ENCODE measurements around the gene WARS2. TPM values are rescaled to one million over a fixed set of nuclear protein-coding genes. Genes with fewer than 3 reads are reported as not detected.

The WARS2 gene
- total RNA-seq, 1 donor = 23.9 TPM

DNA sequence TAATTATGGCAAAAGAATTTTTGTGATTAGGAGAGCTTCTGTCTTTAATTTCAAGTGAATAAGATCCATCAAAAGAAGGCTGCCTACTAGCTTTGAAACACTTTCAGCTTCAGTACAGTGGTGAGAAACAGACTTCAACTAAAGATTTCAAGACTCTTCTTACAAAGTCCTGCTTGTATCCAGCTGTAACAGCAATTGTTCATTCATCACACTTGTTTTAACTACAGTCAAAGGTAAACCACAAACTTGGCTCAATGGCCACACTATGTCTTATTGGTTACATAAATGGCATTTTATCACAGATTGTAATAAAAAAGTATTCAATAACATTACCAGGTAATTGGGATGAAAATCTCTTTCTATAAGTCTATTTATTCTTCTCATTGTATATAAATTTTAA lies 59.2 kb downstream of the WARS2 start:
- Histone ChIP-seq H3K27ac (ENCODE audit: low read depth, low read length) (no peak overlapping the region), H3K27me3 (ENCODE audit: insufficient read depth, low read length) (no peaks in the 10 kb centered on the region), H3K9me3 (ENCODE audit: low read depth, low read length) (no peaks in the 10 kb centered on the region), H3K36me3 (ENCODE audit: insufficient read depth, low read length) (no peaks in the 10 kb centered on the region), H3K4me2 (ENCODE audit: insufficient read depth, low read length) (no peak overlapping the region), H3K4me3 (ENCODE audit: insufficient read depth, low read length) (no peak overlapping the region), H2AFZ (ENCODE audit: low read length) (no peak overlapping the region), H4K20me1 (ENCODE audit: insufficient read depth, low read length) (no peaks in the 10 kb centered on the region), H3K4me1 (ENCODE audit: insufficient read depth, low read length) (peaks cover 22% of the 10 kb centered on the region), H3K79me2 (ENCODE audit: insufficient read depth, low read length) (no peaks in the 10 kb centered on the region)
- TF ChIP-seq, protein P1, sequence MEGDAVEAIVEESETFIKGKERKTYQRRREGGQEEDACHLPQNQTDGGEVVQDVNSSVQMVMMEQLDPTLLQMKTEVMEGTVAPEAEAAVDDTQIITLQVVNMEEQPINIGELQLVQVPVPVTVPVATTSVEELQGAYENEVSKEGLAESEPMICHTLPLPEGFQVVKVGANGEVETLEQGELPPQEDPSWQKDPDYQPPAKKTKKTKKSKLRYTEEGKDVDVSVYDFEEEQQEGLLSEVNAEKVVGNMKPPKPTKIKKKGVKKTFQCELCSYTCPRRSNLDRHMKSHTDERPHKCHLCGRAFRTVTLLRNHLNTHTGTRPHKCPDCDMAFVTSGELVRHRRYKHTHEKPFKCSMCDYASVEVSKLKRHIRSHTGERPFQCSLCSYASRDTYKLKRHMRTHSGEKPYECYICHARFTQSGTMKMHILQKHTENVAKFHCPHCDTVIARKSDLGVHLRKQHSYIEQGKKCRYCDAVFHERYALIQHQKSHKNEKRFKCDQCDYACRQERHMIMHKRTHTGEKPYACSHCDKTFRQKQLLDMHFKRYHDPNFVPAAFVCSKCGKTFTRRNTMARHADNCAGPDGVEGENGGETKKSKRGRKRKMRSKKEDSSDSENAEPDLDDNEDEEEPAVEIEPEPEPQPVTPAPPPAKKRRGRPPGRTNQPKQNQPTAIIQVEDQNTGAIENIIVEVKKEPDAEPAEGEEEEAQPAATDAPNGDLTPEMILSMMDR (IDR thresholded peaks at IDR 0.05; ENCODE audit: extremely low read depth, low read depth, low read length) = no peak
- no peak for DNase-seq (ENCODE audit: insufficient read length, low spot score, missing footprints)

- Histone ChIP-seq H3K36me3 (ENCODE audit: insufficient read depth, low read length) (no peaks in the 10 kb centered on the region), H3K4me2 (ENCODE audit: insufficient read depth, low read length) (peak overlapping the region; percentile 77), H2AFZ (ENCODE audit: low read length) (no peak overlapping the region), H4K20me1 (ENCODE audit: insufficient read depth, low read length) (no peaks in the 10 kb centered on the region), H3K27me3 (ENCODE audit: insufficient read depth, low read length) (no peaks in the 10 kb centered on the region), H3K79me2 (ENCODE audit: insufficient read depth, low read length) (no peaks in the 10 kb centered on the region), H3K4me3 (ENCODE audit: insufficient read depth, low read length) (peak overlapping the region; percentile 56), H3K4me1 (ENCODE audit: insufficient read depth, low read length) (peaks cover 29% of the 10 kb centered on the region), H3K9me3 (ENCODE audit: low read depth, low read length) (no peaks in the 10 kb centered on the region), H3K27ac (ENCODE audit: low read depth, low read length) (peak overlapping the region; percentile 41)
- DNase-seq (ENCODE audit: insufficient read length, low spot score, missing footprints) = peak; percentile 42
- TF ChIP-seq, protein P1 (IDR thresholded peaks at IDR 0.05; ENCODE audit: extremely low read depth, low read depth, low read length) = no peak
These were observed 59.9 kb downstream of the WARS2 start for GRCh38 chr1:119080586-119080985.

- H3K4me2 ChIP-seq (ENCODE audit: insufficient read depth, low read length) = peak overlapping the region; percentile 77
- no peaks in the 10 kb centered on the region for H3K36me3 ChIP-seq (ENCODE audit: insufficient read depth, low read length)
- TF ChIP-seq, protein P1 (IDR thresholded peaks at IDR 0.05; ENCODE audit: extremely low read depth, low read depth, low read length) = no peak
- no peaks in the 10 kb centered on the region for H3K9me3 ChIP-seq (ENCODE audit: low read depth, low read length)
- H3K4me3 ChIP-seq (ENCODE audit: insufficient read depth, low read length) = no peak overlapping the region
- no peaks in the 10 kb centered on the region for H3K27me3 ChIP-seq (ENCODE audit: insufficient read depth, low read length)
- H3K27ac ChIP-seq (ENCODE audit: low read depth, low read length) = peak overlapping the region; percentile 41
- no peaks in the 10 kb centered on the region for H3K79me2 ChIP-seq (ENCODE audit: insufficient read depth, low read length)
- DNase-seq (ENCODE audit: insufficient read length, low spot score, missing footprints) = no peak
- no peak overlapping the region for H2AFZ ChIP-seq (ENCODE audit: low read length)
- peaks cover 35% of the 10 kb centered on the region for H3K4me1 ChIP-seq (ENCODE audit: insufficient read depth, low read length)
- no peaks in the 10 kb centered on the region for H4K20me1 ChIP-seq (ENCODE audit: insufficient read depth, low read length)
These were observed 60.6 kb downstream of the WARS2 start for GRCh38 chr1:119079881-119080280.

GRCh38 chr1:119075614-119076013 lies 64.8 kb downstream of the WARS2 start:
- H4K20me1 ChIP-seq (ENCODE audit: insufficient read depth, low read length) = no peaks in the 10 kb centered on the region
- no peaks in the 10 kb centered on the region for H3K79me2 ChIP-seq (ENCODE audit: insufficient read depth, low read length)
- H3K4me1 ChIP-seq (ENCODE audit: insufficient read depth, low read length) = peaks cover 24% of the 10 kb centered on the region
- H3K27me3 ChIP-seq (ENCODE audit: insufficient read depth, low read length) = no peaks in the 10 kb centered on the region
- TF ChIP-seq, protein P1 (IDR thresholded peaks at IDR 0.05; ENCODE audit: extremely low read depth, low read depth, low read length) = no peak
- no peaks in the 10 kb centered on the region for H3K36me3 ChIP-seq (ENCODE audit: insufficient read depth, low read length)
- peak overlapping the region; percentile 1 for H3K4me2 ChIP-seq (ENCODE audit: insufficient read depth, low read length)
- peak overlapping the region; percentile 43 for H3K27ac ChIP-seq (ENCODE audit: low read depth, low read length)
- no peak overlapping the region for H3K4me3 ChIP-seq (ENCODE audit: insufficient read depth, low read length)
- H3K9me3 ChIP-seq (ENCODE audit: low read depth, low read length) = no peaks in the 10 kb centered on the region
- no peak for DNase-seq (ENCODE audit: insufficient read length, low spot score, missing footprints)
- H2AFZ ChIP-seq (ENCODE audit: low read length) = no peak overlapping the region

Data from osteoblast (primary cell).